HepG2 (cell line): ENCODE results near the gene KCNAB2. TPM values are rescaled to one million over a fixed set of nuclear protein-coding genes. Genes with fewer than 3 reads are reported as not detected.

Experiments used
- ATAC-seq: fragments of 200-7000 bp; cut with Tn5 transposase; 3 replicates; pipeline ENCODE4 v1.9.1; 2020; ENCODE audit warnings: mild to moderate bottlenecking, moderate library complexity
- BruUV-seq: library from RNA; stranded (reverse); fragments of 400-500 nt; replicated peaks from 2 replicates; lab custom pipeline; 2021; lab: Mats Ljungman, UMichigan
- CTCF ChIA-PET: fragments of 300-600 bp; formaldehyde crosslinking; extraction: SDS; loops from one replicate; lab custom pipeline; 2021; ENCODE audit warnings: low total read pairs, inconsistent platforms, low intra/inter-chr PET ratio; lab: Yijun Ruan, JAX
- POLR2A ChIA-PET: fragments of 350-600 bp; sonication (Branson Sonifier 250); formaldehyde crosslinking; loops from one replicate; lab custom pipeline; 2020; ENCODE audit warnings: antibody characterized with exemption, inconsistent platforms; lab: Yijun Ruan, JAX
- DNase-seq: peaks from one replicate; pipeline ENCODE4 v3.0.0-alpha.2; 2015; ENCODE audit warnings: low spot score
- FAIRE-seq: peaks from 3 replicates; lab custom pipeline; 2011; peaks lifted over from hg19 to GRCh38; lab: Jason Lieb, UNC
- H2AFZ ChIP-seq: one replicate; pipeline ENCODE4 v1.6.1; 2011; ENCODE audit warnings: low read length, inconsistent platforms
- H3K27ac ChIP-seq: fragments of 300-600 bp; 3 replicates; pipeline ENCODE4 v1.8.0; 2011; ENCODE audit warnings: mixed run types, mild to moderate bottlenecking, mixed read lengths, low read length, inconsistent platforms; ENCODE audit not compliant: insufficient read depth; ENCODE audit errors: extremely low read length
- H3K27me3 ChIP-seq, 2 experiments: fragments of 200-600 bp in 1 of 2; 2 replicates in 1 of 2; 3 replicates in 1 of 2; pipeline versions ENCODE4 v1.6.0 to v1.8.0; 2011; ENCODE audit warnings: low read length in 2 of 2, mild to moderate bottlenecking in 2 of 2, moderate library complexity in 2 of 2, inconsistent platforms in 1 of 2; ENCODE audit not compliant: insufficient read depth in 2 of 2, control insufficient read depth in 1 of 2
- H3K36me3 ChIP-seq, 2 experiments: fragments of 200-600 bp in 1 of 2; replicated peaks in 1 of 2; 2 replicates in 1 of 2; 3 replicates in 1 of 2; pipeline versions ENCODE4 v1.5.1 to v1.8.0; 2011; ENCODE audit warnings: low read length in 2 of 2, inconsistent platforms in 1 of 2; ENCODE audit not compliant: insufficient read depth in 2 of 2, control insufficient read depth in 1 of 2
- H3K4me1 ChIP-seq: 2 replicates; pipeline ENCODE4 v1.5.1; 2012; ENCODE audit warnings: low read length, inconsistent platforms; ENCODE audit not compliant: insufficient read depth
- H3K4me2 ChIP-seq: 2 replicates; pipeline ENCODE4 v1.6.0; 2011; ENCODE audit warnings: low read depth, low read length, inconsistent platforms
- H3K4me3 ChIP-seq, 3 experiments: fragments of 200-600 bp in 1 of 3; sonication (generic), shearing (Covaris generic) in 1 of 3; replicated peaks in 1 of 3; 2 replicates each; pipeline ENCODE4 v1.5.1; 2011 to 2016; ENCODE audit warnings: low read length in 3 of 3, inconsistent platforms in 2 of 3, low read depth in 2 of 3, mild to moderate bottlenecking in 2 of 3, control low read depth in 1 of 3, mixed read lengths in 1 of 3; ENCODE audit not compliant: insufficient read depth in 1 of 3
- H3K79me2 ChIP-seq: one replicate; pipeline ENCODE4 v1.6.1; 2011; ENCODE audit warnings: low read length, inconsistent platforms; ENCODE audit not compliant: insufficient read depth
- H3K9ac ChIP-seq: 2 replicates; pipeline ENCODE4 v1.6.0; 2011; ENCODE audit warnings: mild to moderate bottlenecking, low read depth, low read length, inconsistent platforms; ENCODE audit not compliant: insufficient read depth
- H3K9me3 ChIP-seq: 2 replicates; pipeline ENCODE4 v1.5.1; 2012; ENCODE audit warnings: mild to moderate bottlenecking, low read length
- H4K20me1 ChIP-seq: 2 replicates; pipeline ENCODE4 v1.6.0; 2011; ENCODE audit warnings: inconsistent platforms, mild to moderate bottlenecking, low read length, moderate library complexity; ENCODE audit not compliant: insufficient read depth
- FOXK2 ChIP-seq: fragments of 450-650 bp; IDR thresholded peaks from 2 replicates; pipeline ENCODE4 v1.6.1; 2016
- HDAC1 ChIP-seq: sonication (generic); formaldehyde crosslinking; IDR thresholded peaks from 2 replicates; pipeline ENCODE4 v1.5.1; 2020; ENCODE audit warnings: mild to moderate bottlenecking, missing genetic modification reagents
- NCOA5 ChIP-seq: sonication (generic); formaldehyde crosslinking; IDR thresholded peaks from 2 replicates; pipeline ENCODE4 v1.4.0; 2020; ENCODE audit warnings: missing genetic modification reagents
- NCOR1 ChIP-seq: fragments of 200-600 bp; sonication (generic); IDR thresholded peaks from 2 replicates; pipeline ENCODE4 v1.7.0; 2017; ENCODE audit warnings: antibody characterized with exemption, low read length, borderline replicate concordance
- SMARCC2 ChIP-seq: fragments of 450-650 bp; IDR thresholded peaks from 2 replicates; pipeline ENCODE4 v1.6.1; 2017; ENCODE audit warnings: antibody characterized with exemption, mild to moderate bottlenecking
- TEAD2 ChIP-seq: sonication (generic); formaldehyde crosslinking; IDR thresholded peaks from 2 replicates; pipeline ENCODE4 v1.9.0; 2021; ENCODE audit warnings: missing genetic modification reagents
- ZNF136 ChIP-seq: sonication (generic); formaldehyde crosslinking; IDR thresholded peaks from 2 replicates; pipeline ENCODE4 v1.8.1; 2022; ENCODE audit warnings: low read depth, mild to moderate bottlenecking, moderate library complexity, missing genetic modification reagents
- ZNF337 ChIP-seq: sonication (generic); formaldehyde crosslinking; IDR thresholded peaks from 2 replicates; pipeline ENCODE4 v1.5.1; 2020; ENCODE audit warnings: missing genetic modification reagents, low read depth, mild to moderate bottlenecking, borderline replicate concordance
- ZNF44 ChIP-seq: sonication (generic); formaldehyde crosslinking; IDR thresholded peaks from 2 replicates; pipeline ENCODE4 v1.5.1; 2020; ENCODE audit warnings: mild to moderate bottlenecking, missing genetic modification reagents
- ZNF652 ChIP-seq: IDR thresholded peaks from 2 replicates; pipeline ENCODE4 v1.6.1; 2016; ENCODE audit warnings: low read depth, borderline replicate concordance
- ZNF782 ChIP-seq: sonication (generic); formaldehyde crosslinking; IDR thresholded peaks from 2 replicates; pipeline ENCODE4 v1.4.0; 2020; ENCODE audit warnings: missing genetic modification reagents, mild to moderate bottlenecking, borderline replicate concordance
- WGBS: methylation state at CpG from one replicate; pipeline ENCODE4 v1.1.6; 2017; ENCODE audit warnings: low lambda C conversion rate; 5-methylcytosine and 5-hydroxymethylcytosine counted together
- in situ Hi-C: cut with HindIII; loops from 2 replicates; pipeline ENCODE4 v1.10.0; 2017; ENCODE audit warnings: low pct_unique_long_range_greater_than_20kb; ENCODE audit not compliant: extremely low pct_ligation_motif_present
- intact Hi-C: fragments of 100-400 bp; cut with micrococcal nuclease; formaldehyde crosslinking; loops from one replicate; pipeline ENCODE4 v1.10.0; 2022; ENCODE audit not compliant: unreplicated experiment
- polyA plus RNA-seq, 8 experiments: library from polyadenylated mRNA; depleted of rRNA in 3 of 8; stranded (reverse) in 7 of 8; unstranded in 1 of 8; fragments of >200 nt; fragmentation: Illumina TruSeq in 4 of 8; extraction: Trizol in 4 of 8; gene quantifications; 2 replicates each; pipeline versions ENCODE4 v1.2.1 to v1.2.3, GENCODE V29; 2011 to 2016; ENCODE audit warnings: low read depth in 4 of 8, missing spikeins in 1 of 8, mixed read lengths in 1 of 8; ENCODE audit not compliant: insufficient read depth in 1 of 8
- total RNA-seq, 5 experiments: library from RNA; depleted of rRNA; stranded (reverse); fragments of >200 nt; fragmentation: Illumina TruSeq; extraction: Trizol; gene quantifications; 2 replicates each; pipeline ENCODE4 v1.2.3, GENCODE V29; 2016; ENCODE audit warnings: low read depth in 1 of 5
- TF ChIP-seq, protein P1 (sequence below): sonication (generic); formaldehyde crosslinking; IDR thresholded peaks from 2 replicates; pipeline ENCODE4 v1.8.0; 2022; ENCODE audit warnings: missing genetic modification reagents, low read depth, mild to moderate bottlenecking, borderline replicate concordance
- TF ChIP-seq, protein P2 (sequence below): sonication (generic); formaldehyde crosslinking; conservative IDR thresholded peaks from 2 replicates; pipeline ENCODE4 v1.4.0; 2020; ENCODE audit warnings: mild to moderate bottlenecking, missing genetic modification reagents, moderate library complexity
- TF ChIP-seq, protein P3 (sequence below): sonication (generic); formaldehyde crosslinking; IDR thresholded peaks from 2 replicates; pipeline ENCODE4 v1.5.0; 2020; ENCODE audit warnings: mild to moderate bottlenecking, missing genetic modification reagents
- TF ChIP-seq, protein P4 (sequence below): sonication (generic); formaldehyde crosslinking; IDR thresholded peaks from 2 replicates; pipeline ENCODE4 v1.8.1; 2023; ENCODE audit warnings: mild to moderate bottlenecking, missing genetic modification reagents
- TF ChIP-seq, protein P5 (sequence below): sonication (generic); formaldehyde crosslinking; IDR thresholded peaks from 2 replicates; pipeline ENCODE4 v1.8.0; 2022; ENCODE audit warnings: mild to moderate bottlenecking, missing genetic modification reagents, moderate library complexity

KCNAB2 gene
- total and polyA plus RNA-seq, 2 of the 13 experiments (the other 11 are each of a cell fraction or from before 2014, with no cell fraction given), result 6.2 to 8.8 TPM

DNA sequence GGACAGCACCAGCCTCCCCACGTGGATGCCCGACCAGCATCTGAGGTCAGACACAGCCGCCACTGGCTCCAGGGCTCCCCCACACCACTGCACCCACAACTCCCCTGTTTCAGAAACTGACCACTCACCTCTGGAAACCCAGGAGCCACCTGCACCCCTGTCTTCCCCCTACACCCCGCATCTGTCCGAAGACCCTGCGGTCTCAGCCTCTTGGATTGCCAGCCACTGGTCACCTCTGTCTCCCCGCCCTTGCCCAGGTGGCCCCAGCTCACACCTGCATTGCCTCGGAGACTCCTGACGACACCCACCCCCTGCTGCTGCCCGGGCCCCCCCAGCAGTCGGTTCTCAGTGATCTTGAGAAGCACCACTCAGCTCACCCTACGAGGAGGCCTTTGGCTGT lies 32.2 kb upstream of the KCNAB2 start:
- in situ Hi-C loops, result no loop called here
- H2AFZ ChIP-seq, result no peak overlapping the region
- H3K27me3 ChIP-seq, result no peaks in the 10 kb centered on the region; a peak in 1 of 5 replicates
- no peak overlapping the region for H3K9ac ChIP-seq
- H3K79me2 ChIP-seq, result no peaks in the 10 kb centered on the region
- ChIA-PET CTCF (no interaction called here), POLR2A (no interaction called here)
- H4K20me1 ChIP-seq, result no peaks in the 10 kb centered on the region
- H3K4me3 ChIP-seq, result no peak overlapping the region
- WGBS, result 43% methylated on average over 9 of the region's 12 CpGs
- no peaks in the 10 kb centered on the region for H3K9me3 ChIP-seq
- FAIRE-seq (no peak), ATAC-seq (no peak), DNase-seq (no peak)
- no peak overlapping the region for H3K27ac ChIP-seq
- no peaks in the 10 kb centered on the region for H3K36me3 ChIP-seq
- BruUV-seq, result no TSS peak
- no peak for TF ChIP-seq HDAC1 (CRISPR knock-in tag)
- TF ChIP-seq ZNF337 (CRISPR knock-in tag), result no peak
- TF ChIP-seq, protein P1, sequence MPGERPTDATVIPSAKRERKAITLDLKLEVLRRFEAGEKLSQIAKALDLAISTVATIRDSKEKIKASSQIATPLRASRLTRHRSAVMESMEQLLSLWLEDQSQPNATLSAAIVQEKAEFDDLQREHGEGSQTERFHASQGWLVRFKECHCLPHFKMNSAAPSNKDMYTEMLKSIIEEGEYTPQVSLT (CRISPR knock-in tag), result no peak
- TF ChIP-seq, protein P2, sequence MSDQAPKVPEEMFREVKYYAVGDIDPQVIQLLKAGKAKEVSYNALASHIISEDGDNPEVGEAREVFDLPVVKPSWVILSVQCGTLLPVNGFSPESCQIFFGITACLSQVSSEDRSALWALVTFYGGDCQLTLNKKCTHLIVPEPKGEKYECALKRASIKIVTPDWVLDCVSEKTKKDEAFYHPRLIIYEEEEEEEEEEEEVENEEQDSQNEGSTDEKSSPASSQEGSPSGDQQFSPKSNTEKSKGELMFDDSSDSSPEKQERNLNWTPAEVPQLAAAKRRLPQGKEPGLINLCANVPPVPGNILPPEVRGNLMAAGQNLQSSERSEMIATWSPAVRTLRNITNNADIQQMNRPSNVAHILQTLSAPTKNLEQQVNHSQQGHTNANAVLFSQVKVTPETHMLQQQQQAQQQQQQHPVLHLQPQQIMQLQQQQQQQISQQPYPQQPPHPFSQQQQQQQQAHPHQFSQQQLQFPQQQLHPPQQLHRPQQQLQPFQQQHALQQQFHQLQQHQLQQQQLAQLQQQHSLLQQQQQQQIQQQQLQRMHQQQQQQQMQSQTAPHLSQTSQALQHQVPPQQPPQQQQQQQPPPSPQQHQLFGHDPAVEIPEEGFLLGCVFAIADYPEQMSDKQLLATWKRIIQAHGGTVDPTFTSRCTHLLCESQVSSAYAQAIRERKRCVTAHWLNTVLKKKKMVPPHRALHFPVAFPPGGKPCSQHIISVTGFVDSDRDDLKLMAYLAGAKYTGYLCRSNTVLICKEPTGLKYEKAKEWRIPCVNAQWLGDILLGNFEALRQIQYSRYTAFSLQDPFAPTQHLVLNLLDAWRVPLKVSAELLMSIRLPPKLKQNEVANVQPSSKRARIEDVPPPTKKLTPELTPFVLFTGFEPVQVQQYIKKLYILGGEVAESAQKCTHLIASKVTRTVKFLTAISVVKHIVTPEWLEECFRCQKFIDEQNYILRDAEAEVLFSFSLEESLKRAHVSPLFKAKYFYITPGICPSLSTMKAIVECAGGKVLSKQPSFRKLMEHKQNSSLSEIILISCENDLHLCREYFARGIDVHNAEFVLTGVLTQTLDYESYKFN (CRISPR knock-in tag), result no peak
- TF ChIP-seq ZNF782, result no peak
- TF ChIP-seq NCOA5 (CRISPR knock-in tag), result no peak
- TF ChIP-seq, protein P3, sequence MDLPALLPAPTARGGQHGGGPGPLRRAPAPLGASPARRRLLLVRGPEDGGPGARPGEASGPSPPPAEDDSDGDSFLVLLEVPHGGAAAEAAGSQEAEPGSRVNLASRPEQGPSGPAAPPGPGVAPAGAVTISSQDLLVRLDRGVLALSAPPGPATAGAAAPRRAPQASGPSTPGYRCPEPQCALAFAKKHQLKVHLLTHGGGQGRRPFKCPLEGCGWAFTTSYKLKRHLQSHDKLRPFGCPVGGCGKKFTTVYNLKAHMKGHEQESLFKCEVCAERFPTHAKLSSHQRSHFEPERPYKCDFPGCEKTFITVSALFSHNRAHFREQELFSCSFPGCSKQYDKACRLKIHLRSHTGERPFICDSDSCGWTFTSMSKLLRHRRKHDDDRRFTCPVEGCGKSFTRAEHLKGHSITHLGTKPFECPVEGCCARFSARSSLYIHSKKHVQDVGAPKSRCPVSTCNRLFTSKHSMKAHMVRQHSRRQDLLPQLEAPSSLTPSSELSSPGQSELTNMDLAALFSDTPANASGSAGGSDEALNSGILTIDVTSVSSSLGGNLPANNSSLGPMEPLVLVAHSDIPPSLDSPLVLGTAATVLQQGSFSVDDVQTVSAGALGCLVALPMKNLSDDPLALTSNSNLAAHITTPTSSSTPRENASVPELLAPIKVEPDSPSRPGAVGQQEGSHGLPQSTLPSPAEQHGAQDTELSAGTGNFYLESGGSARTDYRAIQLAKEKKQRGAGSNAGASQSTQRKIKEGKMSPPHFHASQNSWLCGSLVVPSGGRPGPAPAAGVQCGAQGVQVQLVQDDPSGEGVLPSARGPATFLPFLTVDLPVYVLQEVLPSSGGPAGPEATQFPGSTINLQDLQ (CRISPR knock-in tag), result no peak
- TF ChIP-seq, protein P4, sequence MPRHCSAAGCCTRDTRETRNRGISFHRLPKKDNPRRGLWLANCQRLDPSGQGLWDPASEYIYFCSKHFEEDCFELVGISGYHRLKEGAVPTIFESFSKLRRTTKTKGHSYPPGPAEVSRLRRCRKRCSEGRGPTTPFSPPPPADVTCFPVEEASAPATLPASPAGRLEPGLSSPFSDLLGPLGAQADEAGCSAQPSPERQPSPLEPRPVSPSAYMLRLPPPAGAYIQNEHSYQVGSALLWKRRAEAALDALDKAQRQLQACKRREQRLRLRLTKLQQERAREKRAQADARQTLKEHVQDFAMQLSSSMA (CRISPR knock-in tag), result no peak
- TF ChIP-seq, protein P5, sequence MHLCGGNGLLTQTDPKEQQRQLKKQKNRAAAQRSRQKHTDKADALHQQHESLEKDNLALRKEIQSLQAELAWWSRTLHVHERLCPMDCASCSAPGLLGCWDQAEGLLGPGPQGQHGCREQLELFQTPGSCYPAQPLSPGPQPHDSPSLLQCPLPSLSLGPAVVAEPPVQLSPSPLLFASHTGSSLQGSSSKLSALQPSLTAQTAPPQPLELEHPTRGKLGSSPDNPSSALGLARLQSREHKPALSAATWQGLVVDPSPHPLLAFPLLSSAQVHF (CRISPR knock-in tag), result no peak
- no peak for TF ChIP-seq ZNF44 (CRISPR knock-in tag)
- no peak for TF ChIP-seq ZNF136 (CRISPR knock-in tag)
- no peak for TF ChIP-seq NCOR1
- TF ChIP-seq TEAD2 (CRISPR knock-in tag), result no peak
- no peak for TF ChIP-seq FOXK2
- no peak for TF ChIP-seq SMARCC2
- TF ChIP-seq ZNF652 (CRISPR knock-in tag), result no peak
- H3K4me1 ChIP-seq, result peaks cover 20% of the 10 kb centered on the region
- H3K4me2 ChIP-seq, result no peak overlapping the region
- intact Hi-C loops, result no loop called here
